Activated naive CD4-positive, alpha-beta T cell treated with anti-CD3 and anti-CD28 coated beads, Interleukin-2, amount 50 U/mL, for 72 hours (primary cell): ENCODE data around the gene TCP1. TPM values are rescaled to one million over a fixed set of nuclear protein-coding genes. Genes with fewer than 3 reads are reported as not detected.
"Not testable (repeated sequence)": the region's sequence is repeated elsewhere in the genome, so short reads cannot be mapped to it uniquely, and the experiment has no call there.

Source experiments
- ATAC-seq, 2 donors: fragments of 150-1000 bp; cut with Tn5 transposase; 2 replicates each; pipeline ENCODE4 v1.10.0; 2021; ENCODE audit warnings: mild to moderate bottlenecking in 2 of 2, moderate library complexity in 2 of 2
- DNase-seq, 2 donors: peaks; one replicate each; pipeline ENCODE4 v3.0.0; 2021 to 2022; ENCODE audit warnings: low spot score in 2 of 2
- H3K27ac Mint-ChIP-seq, 2 donors: one replicate each; pipeline ENCODE4 v1.8.0; 2022; ENCODE audit warnings: mild to moderate bottlenecking in 2 of 2, mixed read lengths in 2 of 2
- H3K36me3 Mint-ChIP-seq, 2 donors: one replicate each; pipeline ENCODE4 v1.8.0; 2022; ENCODE audit warnings: mixed read lengths in 2 of 2
- H3K9me3 Mint-ChIP-seq, 2 donors: one replicate each; pipeline ENCODE4 v1.8.0; 2022; ENCODE audit warnings: mixed read lengths in 2 of 2
- total RNA-seq, 2 donors: library from RNA; stranded (reverse); gene quantifications; one replicate each; pipeline ENCODE4 v1.2.3, GENCODE V29; 2022

TCP1 gene
- total RNA-seq, 2 donors from 2014 or later: 378 to 626 TPM

DNA sequence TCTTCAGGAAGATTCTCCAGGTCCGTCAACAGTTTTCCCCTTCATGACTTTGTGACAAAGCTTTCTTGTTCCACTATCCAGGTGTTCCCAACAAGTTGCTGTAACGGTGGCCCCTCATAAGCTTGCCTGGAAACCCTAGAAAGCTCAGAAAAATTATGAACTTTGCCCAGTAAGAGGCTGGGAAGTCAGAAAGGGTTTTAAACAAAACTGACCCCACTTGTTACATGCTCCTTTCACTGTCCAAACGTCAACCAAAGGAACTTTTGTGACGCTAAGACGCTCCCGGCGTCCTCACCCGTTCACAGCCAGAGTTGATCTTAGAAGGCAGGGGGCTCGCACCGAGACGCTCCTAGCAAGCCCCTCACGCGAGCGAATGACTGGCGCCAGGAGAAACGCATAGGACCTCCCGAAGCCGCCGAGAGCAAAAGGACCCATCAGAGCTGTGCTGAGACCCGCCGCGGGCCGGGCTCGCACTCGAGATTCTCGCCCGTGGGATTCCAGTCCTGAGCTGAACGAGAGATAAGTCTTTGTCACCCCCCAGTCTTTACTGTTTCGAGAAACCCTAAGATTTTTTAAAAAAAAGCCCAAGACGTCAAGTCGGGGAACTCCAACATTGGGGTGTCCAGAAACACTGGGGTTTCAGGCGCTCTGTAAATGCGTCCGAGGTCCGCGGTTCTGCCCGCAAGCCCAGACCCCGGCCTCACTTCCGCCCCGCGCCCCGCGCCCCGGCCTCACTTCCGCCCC, 28.1 kb downstream of the TCP1 start:
- H3K9me3 Mint-ChIP-seq: no peaks in the 10 kb centered on the region
- ATAC-seq (no peak), DNase-seq (peak in 1 of 2 donors; percentile 61)
- H3K27ac Mint-ChIP-seq: peak overlapping the region; percentile 98 to 99
- H3K36me3 Mint-ChIP-seq: peaks cover 21 to 28% of the 10 kb centered on the region in 2 donors

- ATAC-seq (no peak), DNase-seq (no peak)
- Mint-ChIP-seq H3K9me3 (no peaks in the 10 kb centered on the region), H3K27ac (peak overlapping the region; percentile 98 to 99), H3K36me3 (peaks cover 28 to 33% of the 10 kb centered on the region in 2 donors)
Observed at GRCh38 chr6:159760602-159761057, 28.8 kb downstream of the TCP1 start.

GRCh38 chr6:159759645-159760044, 29.8 kb downstream of the TCP1 start:
- H3K9me3 Mint-ChIP-seq: no peaks in the 10 kb centered on the region
- DNase-seq (no peak), ATAC-seq (no peak)
- H3K36me3 Mint-ChIP-seq: peaks cover 36 to 39% of the 10 kb centered on the region in 2 donors
- peak overlapping the region in 1 of 2 donors; percentile 6 for H3K27ac Mint-ChIP-seq

DNA sequence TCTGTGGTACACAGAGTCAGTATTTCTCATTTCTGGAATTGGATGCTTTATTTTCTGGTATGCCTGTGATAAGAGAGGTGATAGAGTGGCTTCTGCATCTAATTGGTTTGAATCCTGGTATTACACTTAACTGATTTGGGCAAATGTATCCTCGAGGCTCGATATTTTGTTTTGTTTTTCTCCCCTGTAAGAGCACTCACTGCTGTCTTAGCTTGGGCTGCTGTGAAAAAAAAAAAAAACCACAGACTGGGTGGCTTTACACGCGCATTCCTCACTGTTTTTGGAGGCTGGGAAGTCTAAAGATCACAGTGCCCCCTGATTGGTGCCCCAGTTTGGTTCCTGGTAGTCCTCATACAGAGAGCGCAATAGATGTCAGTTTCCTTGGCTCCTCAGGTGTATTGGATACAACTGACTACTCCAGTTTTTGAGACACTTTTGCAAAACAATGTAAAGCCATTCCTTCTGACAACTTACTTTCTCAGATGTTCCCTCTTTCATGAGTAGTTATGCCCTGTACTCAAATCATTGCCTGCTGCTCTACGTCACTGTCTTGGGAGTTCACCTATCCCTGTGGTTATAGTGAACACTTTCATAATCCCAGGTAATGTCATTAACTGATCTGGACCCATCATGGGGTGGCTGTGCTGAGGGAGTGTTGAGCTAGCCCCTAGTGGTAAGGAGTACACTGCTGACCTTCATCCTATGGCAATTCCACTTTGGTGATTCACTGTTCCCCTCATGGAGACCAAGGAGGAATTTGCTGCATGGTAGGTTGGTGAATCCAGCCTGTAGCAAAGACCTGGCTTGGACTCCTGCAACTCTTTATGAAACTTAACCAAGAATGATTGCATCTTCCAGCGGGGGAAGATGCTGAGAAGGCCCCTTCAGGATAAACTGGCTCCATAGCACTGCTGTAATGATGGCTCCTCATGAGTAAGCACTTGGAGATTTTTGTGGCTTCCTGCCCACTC, 31.1 kb downstream of the TCP1 start:
- Mint-ChIP-seq H3K36me3 (peaks cover 37 to 41% of the 10 kb centered on the region in 2 donors), H3K9me3 (no peaks in the 10 kb centered on the region), H3K27ac (peak overlapping the region; percentile 31 to 73)
- no peak for ATAC-seq
- DNase-seq: no peak

DNA sequence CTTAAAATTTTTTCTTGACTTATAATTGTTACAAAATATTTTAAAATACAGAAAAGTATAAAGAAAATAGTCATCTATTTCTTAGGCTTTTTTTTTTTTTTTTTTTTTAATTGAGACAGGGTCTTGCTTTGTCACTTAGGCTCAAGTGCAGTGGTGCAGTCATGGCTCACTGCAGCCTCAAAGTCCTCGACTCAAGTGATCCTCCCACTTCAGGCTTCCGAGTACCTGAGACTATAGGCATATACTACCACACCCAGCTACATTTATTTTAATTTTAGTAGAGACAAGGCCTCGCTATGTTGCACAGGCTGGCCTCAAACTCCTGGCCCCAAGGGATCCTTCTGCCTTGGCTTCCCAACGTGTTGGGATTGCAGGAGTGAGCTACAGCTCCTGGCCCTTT, 32.9 kb downstream of the TCP1 start:
- no peak overlapping the region for H3K27ac Mint-ChIP-seq
- H3K9me3 Mint-ChIP-seq: no peaks in the 10 kb centered on the region
- DNase-seq (no peak), ATAC-seq (no peak)
- peaks cover 28 to 36% of the 10 kb centered on the region in 2 donors for H3K36me3 Mint-ChIP-seq

GRCh38 chr6:159754959-159755914, 34.2 kb downstream of the TCP1 start:
- DNase-seq (no peak), ATAC-seq (no peak)
- peaks cover 21 to 36% of the 10 kb centered on the region in 2 donors for H3K36me3 Mint-ChIP-seq
- no peaks in the 10 kb centered on the region for H3K9me3 Mint-ChIP-seq
- peak overlapping the region in 1 of 2 donors; percentile 95 for H3K27ac Mint-ChIP-seq

DNA sequence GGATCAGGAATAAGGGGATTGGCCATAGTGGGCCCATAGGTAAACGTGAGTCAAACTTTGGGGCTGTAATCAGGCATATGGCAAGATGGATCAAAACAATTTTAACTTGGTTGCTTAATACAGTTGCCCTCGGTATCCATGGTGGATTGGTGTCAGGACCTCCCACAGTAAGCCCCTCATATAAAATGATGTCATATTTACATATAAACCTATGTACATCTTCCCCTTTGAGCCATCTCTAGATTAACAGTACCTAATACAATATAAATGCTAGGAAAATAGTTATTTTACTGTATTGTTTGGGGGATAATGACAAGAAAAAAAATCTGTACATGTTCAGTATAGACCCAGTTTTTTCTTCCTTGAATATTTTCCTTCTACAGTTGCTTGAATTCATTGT, 35.0 kb downstream of the TCP1 start:
- Mint-ChIP-seq H3K9me3 (no peaks in the 10 kb centered on the region), H3K27ac (no peak overlapping the region), H3K36me3 (peaks cover 21 to 36% of the 10 kb centered on the region in 2 donors)
- ATAC-seq: no peak
- DNase-seq: no peak

GRCh38 chr6:159753081-159753872, 36.1 kb downstream of the TCP1 start:
- Mint-ChIP-seq H3K9me3 (no peaks in the 10 kb centered on the region), H3K27ac (peak overlapping the region in 1 of 2 donors; percentile 12), H3K36me3 (peaks cover 17 to 32% of the 10 kb centered on the region in 2 donors)
- no peak for DNase-seq
- no peak for ATAC-seq

DNA sequence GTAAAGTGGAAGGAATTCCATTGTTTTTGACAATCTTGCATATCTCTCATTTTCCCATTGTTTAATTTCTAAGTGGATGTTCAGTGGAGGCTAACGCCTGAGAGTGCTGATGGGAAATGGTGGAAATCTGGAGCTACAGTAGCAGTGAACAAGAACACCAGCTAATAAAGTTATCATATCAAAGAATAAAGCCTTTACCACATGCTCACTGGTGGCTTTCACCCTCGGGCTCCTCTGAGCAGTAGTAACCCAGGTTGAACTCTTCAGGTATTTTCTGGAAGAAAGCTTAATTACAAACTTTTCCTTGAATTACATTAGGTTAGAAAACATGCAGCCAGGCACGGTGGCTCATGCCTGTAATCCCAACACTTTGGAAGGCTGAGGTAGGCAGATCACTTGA, 38.0 kb downstream of the TCP1 start:
- DNase-seq (no peak), ATAC-seq (no peak)
- peak overlapping the region in 1 of 2 donors; percentile 89 for H3K27ac Mint-ChIP-seq
- H3K9me3 Mint-ChIP-seq: no peaks in the 10 kb centered on the region
- peaks cover 14 to 30% of the 10 kb centered on the region in 2 donors for H3K36me3 Mint-ChIP-seq

- not testable (repeated sequence) for DNase-seq, ATAC-seq, H3K9me3 Mint-ChIP-seq
- Mint-ChIP-seq H3K27ac (peak overlapping the region in 1 of 2 donors; percentile 23), H3K36me3 (peaks cover 16 to 32% of the 10 kb centered on the region in 2 donors)
Observed at GRCh38 chr6:159748127-159748526, 41.3 kb downstream of the TCP1 start.

DNA sequence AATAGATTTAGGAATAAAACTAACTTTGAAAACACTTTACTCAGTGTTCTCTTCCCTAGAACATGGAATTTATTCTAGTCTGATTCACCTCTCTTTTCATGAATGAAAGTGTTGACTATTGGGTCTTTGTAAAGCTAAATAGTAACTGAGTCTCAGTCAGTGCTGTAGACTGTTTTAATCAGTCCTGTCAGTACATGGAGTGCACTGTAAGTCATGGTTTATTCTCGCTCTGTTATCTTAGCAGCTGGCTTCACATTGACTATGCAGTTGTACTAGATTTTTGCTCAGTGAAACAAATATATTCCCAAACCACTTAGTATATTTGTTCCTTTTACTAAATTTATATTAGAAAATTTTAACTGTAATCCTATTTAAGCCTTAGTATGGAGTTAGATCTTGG, 42.6 kb downstream of the TCP1 start:
- H3K9me3 Mint-ChIP-seq: no peaks in the 10 kb centered on the region
- no peak for ATAC-seq
- DNase-seq: no peak
- peak overlapping the region in 1 of 2 donors; percentile 36 for H3K27ac Mint-ChIP-seq
- H3K36me3 Mint-ChIP-seq: peaks cover 16 to 30% of the 10 kb centered on the region in 2 donors

- Mint-ChIP-seq H3K27ac (peak overlapping the region in 1 of 2 donors; percentile 35), H3K9me3 (no peaks in the 10 kb centered on the region), H3K36me3 (peaks cover 16 to 44% of the 10 kb centered on the region in 2 donors)
- DNase-seq: no peak
- ATAC-seq: no peak
Observed at GRCh38 chr6:159745081-159745480, 44.3 kb downstream of the TCP1 start.

DNA sequence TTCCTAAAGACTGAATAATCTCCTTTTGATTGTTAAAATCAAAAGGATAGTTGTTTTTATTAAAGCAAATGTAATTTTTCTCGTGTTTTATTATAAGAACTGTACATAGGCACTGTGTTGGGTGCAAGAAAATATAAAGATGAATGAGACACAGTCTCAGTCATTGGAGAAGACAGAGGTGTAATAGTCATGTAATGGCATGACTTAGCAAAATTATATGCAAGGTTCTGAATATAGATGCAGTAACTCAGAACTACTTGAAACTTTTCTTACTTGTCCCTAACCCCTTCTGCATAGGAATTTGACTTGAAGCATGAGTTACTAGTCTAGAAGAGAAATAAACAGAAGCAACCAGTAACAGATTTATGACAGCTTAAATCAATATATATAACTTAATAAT, 47.2 kb downstream of the TCP1 start:
- DNase-seq (no peak), ATAC-seq (no peak)
- no peaks in the 10 kb centered on the region for H3K9me3 Mint-ChIP-seq
- peaks cover 16 to 42% of the 10 kb centered on the region in 2 donors for H3K36me3 Mint-ChIP-seq
- H3K27ac Mint-ChIP-seq: peak overlapping the region in 1 of 2 donors; percentile 77

DNA sequence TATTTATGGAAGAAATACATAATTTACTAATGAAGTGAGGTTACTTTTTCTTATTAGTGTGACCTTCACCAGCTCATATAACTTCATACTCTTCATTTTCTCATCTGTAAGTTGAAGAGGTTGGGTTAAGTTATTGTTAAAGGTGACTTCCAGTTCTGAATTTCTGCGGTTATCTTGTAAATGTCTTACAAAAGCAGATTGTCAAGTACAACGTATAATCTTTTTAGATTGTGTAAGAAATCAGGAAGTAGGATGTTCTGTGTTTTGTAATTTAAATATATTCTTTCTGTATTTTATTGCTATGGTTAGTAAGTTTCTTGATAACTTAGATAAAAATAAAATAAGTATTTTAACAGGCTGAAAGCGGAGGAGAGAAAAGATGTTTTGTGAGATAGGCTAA, 50.1 kb downstream of the TCP1 start:
- DNase-seq (no peak), ATAC-seq (no peak)
- Mint-ChIP-seq H3K27ac (no peak overlapping the region), H3K9me3 (no peaks in the 10 kb centered on the region), H3K36me3 (peaks cover 0 to 24% of the 10 kb centered on the region in 2 donors)

GRCh38 chr6:159736908-159737307, 52.5 kb downstream of the TCP1 start:
- DNase-seq (no peak), ATAC-seq (peak in 1 of 2 donors; percentile 41)
- peaks cover 0 to 18% of the 10 kb centered on the region in 2 donors for H3K36me3 Mint-ChIP-seq
- no peaks in the 10 kb centered on the region for H3K9me3 Mint-ChIP-seq
- peak overlapping the region in 1 of 2 donors; percentile 0 for H3K27ac Mint-ChIP-seq
